HG03139 (cell line): ENCODE data around the gene TEX22.
A peak's percentile ranks its signal among the peaks of the same experiment; 100 is the strongest.

ENCODE experiments used
- ATAC-seq: cut with Tn5 transposase; IDR thresholded peaks from one replicate; pipeline ENCODE4 v1.9.1; 2021; ENCODE audit not compliant: unreplicated experiment

The TEX22 gene

GRCh38 chr14:105436891-105437722, 38.8 kb downstream of the TEX22 start:
- ATAC-seq = no peak

- ATAC-seq = no peak
Measured at GRCh38 chr14:105437723-105438500, 39.6 kb downstream of the TEX22 start.

GRCh38 chr14:105439179-105439578, 40.8 kb downstream of the TEX22 start:
- ATAC-seq = no peak

- ATAC-seq = no peak
Measured at GRCh38 chr14:105439710-105440553, 41.6 kb downstream of the TEX22 start.

GRCh38 chr14:105440554-105440900, 42.2 kb downstream of the TEX22 start:
- no peak for ATAC-seq

- ATAC-seq = no peak
Measured at GRCh38 chr14:105440992-105441391, 42.7 kb downstream of the TEX22 start.

- ATAC-seq = no peak
Measured at GRCh38 chr14:105442125-105442524, 43.8 kb downstream of the TEX22 start.

- ATAC-seq = no peak
Measured at GRCh38 chr14:105442834-105443233, 44.5 kb downstream of the TEX22 start.

- no peak for ATAC-seq
Measured at GRCh38 chr14:105444859-105445258, 46.5 kb downstream of the TEX22 start.

GRCh38 chr14:105445290-105445689, 47.0 kb downstream of the TEX22 start:
- no peak for ATAC-seq

- no peak for ATAC-seq
Measured at GRCh38 chr14:105445901-105446845, 47.8 kb downstream of the TEX22 start.

GRCh38 chr14:105446971-105447370, 48.6 kb downstream of the TEX22 start:
- no peak for ATAC-seq

- no peak for ATAC-seq
Measured at GRCh38 chr14:105447651-105448640, 49.6 kb downstream of the TEX22 start.

- ATAC-seq = peak; percentile 65
Measured at GRCh38 chr14:105448706-105449111, 50.4 kb downstream of the TEX22 start.

- no peak for ATAC-seq
Measured at GRCh38 chr14:105449276-105450122, 51.2 kb downstream of the TEX22 start.

GRCh38 chr14:105450123-105450505, 51.8 kb downstream of the TEX22 start:
- no peak for ATAC-seq

GRCh38 chr14:105450864-105451720, 52.8 kb downstream of the TEX22 start:
- no peak for ATAC-seq
